HepG2 (cell line): ENCODE measurements around the gene ITGA7. TPM values are rescaled to one million over a fixed set of nuclear protein-coding genes. Genes with fewer than 3 reads are reported as not detected.

Experiments used
- AGO2 ChIP-seq: fragments of 200-400 bp; formaldehyde crosslinking; optimal IDR thresholded peaks from 2 replicates; pipeline ENCODE3; 2017; ENCODE audit warnings: mild to moderate bottlenecking, low read depth, low read length, moderate library complexity
- EHMT2 ChIP-seq: fragments of 200-600 bp; sonication (generic); IDR thresholded peaks from 2 replicates; pipeline ENCODE4 v1.7.0; 2017; ENCODE audit warnings: antibody characterized with exemption, low read depth, low read length, borderline replicate concordance
- IKZF1 ChIP-seq: fragments of 450-650 bp; IDR thresholded peaks from 2 replicates; pipeline ENCODE4 v1.7.1; 2016
- SAFB2 ChIP-seq: sonication (generic); formaldehyde crosslinking; IDR thresholded peaks from 2 replicates; pipeline ENCODE4 v1.5.1; 2020; ENCODE audit warnings: missing genetic modification reagents, low read depth, mild to moderate bottlenecking, borderline replicate concordance
- TEAD3 ChIP-seq: optimal IDR thresholded peaks from 2 replicates; pipeline ENCODE3; 2016; ENCODE audit warnings: borderline replicate concordance
- UBTF ChIP-seq: sonication (generic); formaldehyde crosslinking; IDR thresholded peaks from 2 replicates; pipeline ENCODE4 v1.4.0; 2020; ENCODE audit warnings: mild to moderate bottlenecking, missing genetic modification reagents
- ZBTB7A ChIP-seq: sonication (generic); formaldehyde crosslinking; IDR thresholded peaks from 2 replicates; pipeline ENCODE4 v1.8.0; 2022; ENCODE audit warnings: mild to moderate bottlenecking, missing genetic modification reagents
- ZFY ChIP-seq: sonication (generic); formaldehyde crosslinking; IDR thresholded peaks from 2 replicates; pipeline ENCODE4 v1.4.0; 2020; ENCODE audit warnings: missing genetic modification reagents
- ZNF274 ChIP-seq: sonication (generic); formaldehyde crosslinking; IDR thresholded peaks from 2 replicates; pipeline ENCODE4 v1.5.1; 2020; ENCODE audit warnings: mild to moderate bottlenecking, missing genetic modification reagents
- ZNF543 ChIP-seq: sonication (generic); formaldehyde crosslinking; IDR thresholded peaks from 2 replicates; pipeline ENCODE4 v1.4.0; 2020; ENCODE audit warnings: mild to moderate bottlenecking, missing genetic modification reagents
- ZNF691 ChIP-seq: sonication (generic); formaldehyde crosslinking; IDR thresholded peaks from 2 replicates; pipeline ENCODE4 v1.4.0; 2020; ENCODE audit warnings: missing genetic modification reagents, low read depth, mild to moderate bottlenecking, borderline replicate concordance
- polyA plus RNA-seq, 8 experiments: library from polyadenylated mRNA; depleted of rRNA in 3 of 8; stranded (reverse) in 7 of 8; unstranded in 1 of 8; fragments of >200 nt; fragmentation: Illumina TruSeq in 4 of 8; extraction: Trizol in 4 of 8; gene quantifications; 2 replicates each; pipeline versions ENCODE4 v1.2.1 to v1.2.3, GENCODE V29; 2011 to 2016; ENCODE audit warnings: low read depth in 4 of 8, missing spikeins in 1 of 8, mixed read lengths in 1 of 8; ENCODE audit not compliant: insufficient read depth in 1 of 8
- total RNA-seq, 5 experiments: library from RNA; depleted of rRNA; stranded (reverse); fragments of >200 nt; fragmentation: Illumina TruSeq; extraction: Trizol; gene quantifications; 2 replicates each; pipeline ENCODE4 v1.2.3, GENCODE V29; 2016; ENCODE audit warnings: low read depth in 1 of 5
- TF ChIP-seq, protein P1 (sequence below): sonication (generic); formaldehyde crosslinking; IDR thresholded peaks from 2 replicates; pipeline ENCODE4 v1.9.0; 2021; ENCODE audit warnings: mild to moderate bottlenecking, missing genetic modification reagents
- TF ChIP-seq, protein P2 (sequence below): sonication (generic); formaldehyde crosslinking; IDR thresholded peaks from 2 replicates; pipeline ENCODE4 v1.9.0; 2021; ENCODE audit warnings: missing genetic modification reagents, borderline replicate concordance

ITGA7 gene
- total and polyA plus RNA-seq, 2 of the 13 experiments (the other 11 are each of a cell fraction or from before 2014, with no cell fraction given): 0.65 to 0.75 TPM

GRCh38 chr12:55743406-55744339 is 36.0 kb upstream of the ITGA7 start (continued):
- TF ChIP-seq IKZF1: no peak
- 0 out of 2 replicates have a peak, but pooled peaks have one; percentile 15 for TF ChIP-seq ZFY (CRISPR knock-in tag)
- TF ChIP-seq ZBTB7A (CRISPR knock-in tag): 0 out of 2 replicates have a peak, but pooled peaks have one; percentile 27
- peak; percentile 24 for TF ChIP-seq AGO2
- TF ChIP-seq UBTF (CRISPR knock-in tag): 0 out of 2 replicates have a peak, but pooled peaks have one; percentile 7
- TF ChIP-seq EHMT2: no peak
- TF ChIP-seq, protein P1, sequence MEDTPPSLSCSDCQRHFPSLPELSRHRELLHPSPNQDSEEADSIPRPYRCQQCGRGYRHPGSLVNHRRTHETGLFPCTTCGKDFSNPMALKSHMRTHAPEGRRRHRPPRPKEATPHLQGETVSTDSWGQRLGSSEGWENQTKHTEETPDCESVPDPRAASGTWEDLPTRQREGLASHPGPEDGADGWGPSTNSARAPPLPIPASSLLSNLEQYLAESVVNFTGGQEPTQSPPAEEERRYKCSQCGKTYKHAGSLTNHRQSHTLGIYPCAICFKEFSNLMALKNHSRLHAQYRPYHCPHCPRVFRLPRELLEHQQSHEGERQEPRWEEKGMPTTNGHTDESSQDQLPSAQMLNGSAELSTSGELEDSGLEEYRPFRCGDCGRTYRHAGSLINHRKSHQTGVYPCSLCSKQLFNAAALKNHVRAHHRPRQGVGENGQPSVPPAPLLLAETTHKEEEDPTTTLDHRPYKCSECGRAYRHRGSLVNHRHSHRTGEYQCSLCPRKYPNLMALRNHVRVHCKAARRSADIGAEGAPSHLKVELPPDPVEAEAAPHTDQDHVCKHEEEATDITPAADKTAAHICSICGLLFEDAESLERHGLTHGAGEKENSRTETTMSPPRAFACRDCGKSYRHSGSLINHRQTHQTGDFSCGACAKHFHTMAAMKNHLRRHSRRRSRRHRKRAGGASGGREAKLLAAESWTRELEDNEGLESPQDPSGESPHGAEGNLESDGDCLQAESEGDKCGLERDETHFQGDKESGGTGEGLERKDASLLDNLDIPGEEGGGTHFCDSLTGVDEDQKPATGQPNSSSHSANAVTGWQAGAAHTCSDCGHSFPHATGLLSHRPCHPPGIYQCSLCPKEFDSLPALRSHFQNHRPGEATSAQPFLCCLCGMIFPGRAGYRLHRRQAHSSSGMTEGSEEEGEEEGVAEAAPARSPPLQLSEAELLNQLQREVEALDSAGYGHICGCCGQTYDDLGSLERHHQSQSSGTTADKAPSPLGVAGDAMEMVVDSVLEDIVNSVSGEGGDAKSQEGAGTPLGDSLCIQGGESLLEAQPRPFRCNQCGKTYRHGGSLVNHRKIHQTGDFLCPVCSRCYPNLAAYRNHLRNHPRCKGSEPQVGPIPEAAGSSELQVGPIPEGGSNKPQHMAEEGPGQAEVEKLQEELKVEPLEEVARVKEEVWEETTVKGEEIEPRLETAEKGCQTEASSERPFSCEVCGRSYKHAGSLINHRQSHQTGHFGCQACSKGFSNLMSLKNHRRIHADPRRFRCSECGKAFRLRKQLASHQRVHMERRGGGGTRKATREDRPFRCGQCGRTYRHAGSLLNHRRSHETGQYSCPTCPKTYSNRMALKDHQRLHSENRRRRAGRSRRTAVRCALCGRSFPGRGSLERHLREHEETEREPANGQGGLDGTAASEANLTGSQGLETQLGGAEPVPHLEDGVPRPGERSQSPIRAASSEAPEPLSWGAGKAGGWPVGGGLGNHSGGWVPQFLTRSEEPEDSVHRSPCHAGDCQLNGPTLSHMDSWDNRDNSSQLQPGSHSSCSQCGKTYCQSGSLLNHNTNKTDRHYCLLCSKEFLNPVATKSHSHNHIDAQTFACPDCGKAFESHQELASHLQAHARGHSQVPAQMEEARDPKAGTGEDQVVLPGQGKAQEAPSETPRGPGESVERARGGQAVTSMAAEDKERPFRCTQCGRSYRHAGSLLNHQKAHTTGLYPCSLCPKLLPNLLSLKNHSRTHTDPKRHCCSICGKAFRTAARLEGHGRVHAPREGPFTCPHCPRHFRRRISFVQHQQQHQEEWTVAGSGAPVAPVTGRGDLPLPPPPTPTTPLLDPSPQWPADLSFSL: no peak
- peak; percentile 17 for TF ChIP-seq TEAD3 (CRISPR knock-in tag)
- TF ChIP-seq ZNF691 (CRISPR knock-in tag): 0 out of 2 replicates have a peak, but pooled peaks have one; percentile 1
- TF ChIP-seq, protein P2, sequence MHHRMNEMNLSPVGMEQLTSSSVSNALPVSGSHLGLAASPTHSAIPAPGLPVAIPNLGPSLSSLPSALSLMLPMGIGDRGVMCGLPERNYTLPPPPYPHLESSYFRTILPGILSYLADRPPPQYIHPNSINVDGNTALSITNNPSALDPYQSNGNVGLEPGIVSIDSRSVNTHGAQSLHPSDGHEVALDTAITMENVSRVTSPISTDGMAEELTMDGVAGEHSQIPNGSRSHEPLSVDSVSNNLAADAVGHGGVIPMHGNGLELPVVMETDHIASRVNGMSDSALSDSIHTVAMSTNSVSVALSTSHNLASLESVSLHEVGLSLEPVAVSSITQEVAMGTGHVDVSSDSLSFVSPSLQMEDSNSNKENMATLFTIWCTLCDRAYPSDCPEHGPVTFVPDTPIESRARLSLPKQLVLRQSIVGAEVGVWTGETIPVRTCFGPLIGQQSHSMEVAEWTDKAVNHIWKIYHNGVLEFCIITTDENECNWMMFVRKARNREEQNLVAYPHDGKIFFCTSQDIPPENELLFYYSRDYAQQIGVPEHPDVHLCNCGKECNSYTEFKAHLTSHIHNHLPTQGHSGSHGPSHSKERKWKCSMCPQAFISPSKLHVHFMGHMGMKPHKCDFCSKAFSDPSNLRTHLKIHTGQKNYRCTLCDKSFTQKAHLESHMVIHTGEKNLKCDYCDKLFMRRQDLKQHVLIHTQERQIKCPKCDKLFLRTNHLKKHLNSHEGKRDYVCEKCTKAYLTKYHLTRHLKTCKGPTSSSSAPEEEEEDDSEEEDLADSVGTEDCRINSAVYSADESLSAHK (CRISPR knock-in tag): no peak
- peak; percentile 55; the same call in 1 of the 2 replicates for TF ChIP-seq ZNF274
- TF ChIP-seq ZNF543 (CRISPR knock-in tag): no peak
- TF ChIP-seq SAFB2: 0 out of 2 replicates have a peak, but pooled peaks have one; percentile 48
